Measurements from ENCODE around the gene PKDCC. TPM values are rescaled to one million over a fixed set of nuclear protein-coding genes. Genes with fewer than 3 reads are reported as not detected.

Gene PKDCC
- total RNA-seq, 1 donor from 2014 or later = 48.9 TPM

- DNase-seq = no peak
These were observed 2.3 kb downstream of the PKDCC start for GRCh38 chr2:42050010-42050702.

- no peak for DNase-seq
These were observed 3.1 kb downstream of the PKDCC start for GRCh38 chr2:42050703-42051542.

- no peak for DNase-seq
These were observed 3.9 kb downstream of the PKDCC start for GRCh38 chr2:42051543-42052235.

- no peak for DNase-seq
These were observed 5.1 kb downstream of the PKDCC start for GRCh38 chr2:42052702-42053481.

- DNase-seq = no peak
These were observed 5.6 kb downstream of the PKDCC start for GRCh38 chr2:42053482-42053790.

- DNase-seq = no peak
These were observed 6.2 kb downstream of the PKDCC start for GRCh38 chr2:42053791-42054701.

GRCh38 chr2:42054714-42055430 is 7.1 kb downstream of the PKDCC start:
- DNase-seq = no peak

- no peak for DNase-seq
These were observed 8.0 kb downstream of the PKDCC start for GRCh38 chr2:42055573-42056514.

- DNase-seq = no peak
These were observed 9.5 kb downstream of the PKDCC start for GRCh38 chr2:42057159-42057901.

- DNase-seq = no peak
These were observed 10.2 kb downstream of the PKDCC start for GRCh38 chr2:42057902-42058450.

GRCh38 chr2:42059261-42059898 is 11.6 kb downstream of the PKDCC start:
- DNase-seq = no peak

GRCh38 chr2:42060028-42060427 is 12.2 kb downstream of the PKDCC start:
- no peak for DNase-seq

GRCh38 chr2:42060718-42061619 is 13.1 kb downstream of the PKDCC start:
- no peak for DNase-seq

- no peak for DNase-seq
These were observed 14.0 kb downstream of the PKDCC start for GRCh38 chr2:42061839-42062238.

GRCh38 chr2:42063431-42064171 is 15.8 kb downstream of the PKDCC start:
- DNase-seq = no peak

- no peak for DNase-seq
These were observed 16.7 kb downstream of the PKDCC start for GRCh38 chr2:42064417-42064942.
